Limb (tissue), 2 donors: Measurements from ENCODE around the gene WSB2.

ENCODE experiments used
- DNase-seq, 2 donors: peaks; one replicate each; pipeline ENCODE4 v3.0.0-alpha.2; 2016; ENCODE audit errors: extremely low spot score in 2 of 2

Gene WSB2

GRCh38 chr12:118061873-118062843 lies 1.2 kb upstream of the WSB2 start:
- DNase-seq, result peak; percentile 35 to 68

GRCh38 chr12:118060301-118061010 lies 523 bp downstream of the WSB2 start:
- peak in 1 of 2 donors; percentile 72 for DNase-seq

- DNase-seq, result peak; percentile 7 to 29
Observed at GRCh38 chr12:118059341-118060191, 1.4 kb downstream of the WSB2 start.

- DNase-seq, result no peak
Observed at GRCh38 chr12:118058881-118059280, 2.1 kb downstream of the WSB2 start.

- no peak for DNase-seq
Observed at GRCh38 chr12:118058227-118058626, 2.8 kb downstream of the WSB2 start.

- no peak for DNase-seq
Observed at GRCh38 chr12:118055865-118056773, 4.9 kb downstream of the WSB2 start.

- peak in 1 of 2 donors; percentile 37 for DNase-seq
Observed at GRCh38 chr12:118055144-118055557, 5.8 kb downstream of the WSB2 start.

GRCh38 chr12:118053071-118053985 lies 7.7 kb downstream of the WSB2 start:
- no peak for DNase-seq

- DNase-seq, result peak in 1 of 2 donors; percentile 34
Observed at GRCh38 chr12:118052324-118053070, 8.5 kb downstream of the WSB2 start.

- DNase-seq, result no peak
Observed at GRCh38 chr12:118050972-118051910, 9.7 kb downstream of the WSB2 start.

GRCh38 chr12:118046430-118046829 lies 14.5 kb downstream of the WSB2 start:
- no peak for DNase-seq

- no peak for DNase-seq
Observed at GRCh38 chr12:118044577-118044976, 16.4 kb downstream of the WSB2 start.

- DNase-seq, result no peak
Observed at GRCh38 chr12:118044075-118044474, 16.9 kb downstream of the WSB2 start.

- DNase-seq, result no peak
Observed at GRCh38 chr12:118042091-118042490, 18.9 kb downstream of the WSB2 start.

- no peak for DNase-seq
Observed at GRCh38 chr12:118038137-118038536, 22.8 kb downstream of the WSB2 start.

GRCh38 chr12:118036672-118037411 lies 24.1 kb downstream of the WSB2 start:
- DNase-seq, result no peak
